ENCODE measurements around the gene CASP3.
"Not testable (repeated sequence)": the region's sequence is repeated elsewhere in the genome, so short reads cannot be mapped to it uniquely, and the experiment has no call there.

The CASP3 gene

GRCh38 chr4:184617600-184618196, 31.5 kb downstream of the CASP3 start:
- H3K79me2 ChIP-seq (ENCODE audit: insufficient read depth, low read length), result no peaks in the 10 kb centered on the region
- H3K9ac ChIP-seq (ENCODE audit: low read depth, low read length, poor library complexity, severe bottlenecking), result no peak overlapping the region
- no peaks in the 10 kb centered on the region for H3K9me2 ChIP-seq (replicated peaks; ENCODE audit: low read depth, low read length)
- H3K9me3 ChIP-seq (ENCODE audit: insufficient read depth, low read depth, low read length), result peaks cover 4% of the 10 kb centered on the region; the same call in 1 of the 2 replicates
- no peak overlapping the region for H3K4me3 ChIP-seq (ENCODE audit: low read length, poor library complexity, severe bottlenecking)
- H4K20me1 ChIP-seq (ENCODE audit: insufficient read depth, low read length, poor library complexity, severe bottlenecking), result no peaks in the 10 kb centered on the region
- H3K36me3 ChIP-seq (ENCODE audit: insufficient read depth, low read length), result no peaks in the 10 kb centered on the region
- TF ChIP-seq CTCF (conservative IDR thresholded peaks at IDR 0.05; ENCODE audit: low read length), result no peak
- TF ChIP-seq EZH2phosphoT487 (IDR thresholded peaks at IDR 0.05; ENCODE audit: borderline replicate concordance), result no peak
- H3K27me3 ChIP-seq (ENCODE audit: insufficient read depth, low read length, poor library complexity, severe bottlenecking), result no peaks in the 10 kb centered on the region
- no peaks in the 10 kb centered on the region for H3F3A ChIP-seq (ENCODE audit: low read depth)
- H2AFZ ChIP-seq (ENCODE audit: low read length), result no peak overlapping the region
- H3K4me2 ChIP-seq (ENCODE audit: low read depth, low read length, poor library complexity, severe bottlenecking), result no peak overlapping the region
- no peaks in the 10 kb centered on the region for H3K4me1 ChIP-seq (ENCODE audit: insufficient read depth, low read length, poor library complexity, severe bottlenecking)

- no peak overlapping the region for H2AFZ ChIP-seq (ENCODE audit: low read length)
- H3K9ac ChIP-seq (ENCODE audit: low read depth, low read length, poor library complexity, severe bottlenecking), result no peak overlapping the region
- no peak overlapping the region for H3K4me2 ChIP-seq (ENCODE audit: low read depth, low read length, poor library complexity, severe bottlenecking)
- no peaks in the 10 kb centered on the region for H3K9me2 ChIP-seq (replicated peaks; ENCODE audit: low read depth, low read length)
- H3K36me3 ChIP-seq (ENCODE audit: insufficient read depth, low read length), result no peaks in the 10 kb centered on the region
- H3K9me3 ChIP-seq (ENCODE audit: insufficient read depth, low read depth, low read length), result peaks cover 4% of the 10 kb centered on the region; the same call in 1 of the 2 replicates
- H4K20me1 ChIP-seq (ENCODE audit: insufficient read depth, low read length, poor library complexity, severe bottlenecking), result no peaks in the 10 kb centered on the region
- H3K4me1 ChIP-seq (ENCODE audit: insufficient read depth, low read length, poor library complexity, severe bottlenecking), result no peaks in the 10 kb centered on the region
- no peaks in the 10 kb centered on the region for H3F3A ChIP-seq (ENCODE audit: low read depth)
- no peaks in the 10 kb centered on the region for H3K27me3 ChIP-seq (ENCODE audit: insufficient read depth, low read length, poor library complexity, severe bottlenecking)
- no peaks in the 10 kb centered on the region for H3K79me2 ChIP-seq (ENCODE audit: insufficient read depth, low read length)
- TF ChIP-seq CTCF (conservative IDR thresholded peaks at IDR 0.05; ENCODE audit: low read length) (no peak), EZH2phosphoT487 (IDR thresholded peaks at IDR 0.05; ENCODE audit: borderline replicate concordance) (no peak)
- no peak overlapping the region for H3K4me3 ChIP-seq (ENCODE audit: low read length, poor library complexity, severe bottlenecking)
Observed at GRCh38 chr4:184616633-184617551, 32.4 kb downstream of the CASP3 start.

- not testable (repeated sequence) for H3K79me2 ChIP-seq (ENCODE audit: insufficient read depth, low read length); H3K9me3 ChIP-seq (ENCODE audit: insufficient read depth, low read depth, low read length); H3F3A ChIP-seq (ENCODE audit: low read depth); H4K20me1 ChIP-seq (ENCODE audit: insufficient read depth, low read length, poor library complexity, severe bottlenecking); H3K36me3 ChIP-seq (ENCODE audit: insufficient read depth, low read length); H3K4me2 ChIP-seq (ENCODE audit: low read depth, low read length, poor library complexity, severe bottlenecking); H3K27me3 ChIP-seq (ENCODE audit: insufficient read depth, low read length, poor library complexity, severe bottlenecking); H3K4me3 ChIP-seq (ENCODE audit: low read length, poor library complexity, severe bottlenecking); H2AFZ ChIP-seq (ENCODE audit: low read length); H3K9ac ChIP-seq (ENCODE audit: low read depth, low read length, poor library complexity, severe bottlenecking); H3K4me1 ChIP-seq (ENCODE audit: insufficient read depth, low read length, poor library complexity, severe bottlenecking); H3K9me2 ChIP-seq (replicated peaks; ENCODE audit: low read depth, low read length)
Observed at GRCh38 chr4:184616168-184616567, 33.1 kb downstream of the CASP3 start.
